K562 (cell line): Measurements from ENCODE around the gene NDOR1.

Source experiments
- BRCA1 ChIP-seq, 2 experiments: fragments of 450-650 bp in 1 of 2; sonication (generic) in 1 of 2; formaldehyde crosslinking in 1 of 2; IDR thresholded peaks; 2 replicates each; pipeline versions ENCODE4 v1.5.0 to v1.6.1; 2017 to 2020; ENCODE audit warnings: mild to moderate bottlenecking in 1 of 2, missing genetic modification reagents in 1 of 2
- MEF2A ChIP-seq: IDR thresholded peaks from 2 replicates; pipeline ENCODE4 v1.6.1; 2011; ENCODE audit warnings: low read depth, mild to moderate bottlenecking, low read length, moderate library complexity; ENCODE audit not compliant: control insufficient read depth
- POLR2AphosphoS5 ChIP-seq: IDR thresholded peaks from 2 replicates; pipeline ENCODE4 v1.6.1; 2011; ENCODE audit warnings: mild to moderate bottlenecking, low read depth, low read length, moderate library complexity; ENCODE audit not compliant: control insufficient read depth, insufficient read depth
- SMC3 ChIP-seq: conservative IDR thresholded peaks from 2 replicates; pipeline ENCODE4 v1.6.1; 2011; ENCODE audit warnings: low read depth, low read length, improper control_type of control experiment; ENCODE audit not compliant: insufficient read depth

GRCh38 chr9:137163365-137163715 lies 42.2 kb upstream of the NDOR1 start:
- TF ChIP-seq SMC3: no peak
- no peak for TF ChIP-seq MEF2A
- TF ChIP-seq POLR2AphosphoS5: no peak
- TF ChIP-seq BRCA1 (IDR thresholded peaks at IDR 0.05): no peak
- no peak for TF ChIP-seq BRCA1 (CRISPR knock-in tag; IDR thresholded peaks at IDR 0.05)
